RCC 7860 (cell line): ENCODE measurements around the gene LNX2.
"Not testable (repeated sequence)": the region's sequence is repeated elsewhere in the genome, so short reads cannot be mapped to it uniquely, and the experiment has no call there.

Source experiments
- DNase-seq: peaks from one replicate; pipeline ENCODE4 v3.0.0-alpha.2; 2015; ENCODE audit warnings: low spot score
- FAIRE-seq: peaks from 2 replicates; lab custom pipeline; 2012; peaks lifted over from hg19 to GRCh38; lab: Jason Lieb, UNC

Gene LNX2

DNA sequence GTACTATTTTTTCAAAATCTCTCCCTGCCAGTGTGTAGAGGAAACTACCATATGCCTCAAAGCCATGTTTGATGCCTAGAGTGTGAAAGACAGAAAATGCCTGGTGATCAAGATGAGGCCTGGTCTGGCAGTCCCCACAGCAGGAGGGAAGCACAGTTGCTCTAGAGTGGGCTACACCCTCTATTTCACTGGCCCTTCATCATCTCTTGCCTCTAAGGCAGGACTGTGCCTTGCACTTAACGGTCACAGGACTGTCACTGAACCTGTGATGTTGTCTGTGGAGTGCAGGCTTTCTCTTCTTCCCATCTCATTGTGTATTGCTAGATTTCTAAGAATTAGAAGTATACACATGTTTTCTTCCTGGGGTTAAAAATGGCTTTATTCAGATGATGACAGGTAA is 17.7 kb upstream of the LNX2 start:
- FAIRE-seq (no peak), DNase-seq (no peak)

DNA sequence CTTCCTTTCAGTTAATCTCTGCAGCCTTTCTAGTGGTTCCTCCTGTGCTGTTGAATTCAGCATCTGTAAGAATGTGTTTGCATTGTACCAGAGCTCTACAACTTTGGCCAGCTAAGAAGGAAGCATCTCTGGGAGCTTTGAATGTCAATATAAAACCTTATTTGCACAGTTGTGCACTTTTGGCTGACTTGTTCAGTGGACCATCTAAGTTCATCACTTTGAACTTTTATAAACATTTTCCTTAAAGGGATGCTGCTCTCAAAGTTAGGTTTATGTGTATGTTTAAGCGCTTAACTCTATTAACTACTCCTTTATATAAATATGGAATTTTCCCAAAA is 16.9 kb upstream of the LNX2 start:
- FAIRE-seq (no peak), DNase-seq (no peak)

DNA sequence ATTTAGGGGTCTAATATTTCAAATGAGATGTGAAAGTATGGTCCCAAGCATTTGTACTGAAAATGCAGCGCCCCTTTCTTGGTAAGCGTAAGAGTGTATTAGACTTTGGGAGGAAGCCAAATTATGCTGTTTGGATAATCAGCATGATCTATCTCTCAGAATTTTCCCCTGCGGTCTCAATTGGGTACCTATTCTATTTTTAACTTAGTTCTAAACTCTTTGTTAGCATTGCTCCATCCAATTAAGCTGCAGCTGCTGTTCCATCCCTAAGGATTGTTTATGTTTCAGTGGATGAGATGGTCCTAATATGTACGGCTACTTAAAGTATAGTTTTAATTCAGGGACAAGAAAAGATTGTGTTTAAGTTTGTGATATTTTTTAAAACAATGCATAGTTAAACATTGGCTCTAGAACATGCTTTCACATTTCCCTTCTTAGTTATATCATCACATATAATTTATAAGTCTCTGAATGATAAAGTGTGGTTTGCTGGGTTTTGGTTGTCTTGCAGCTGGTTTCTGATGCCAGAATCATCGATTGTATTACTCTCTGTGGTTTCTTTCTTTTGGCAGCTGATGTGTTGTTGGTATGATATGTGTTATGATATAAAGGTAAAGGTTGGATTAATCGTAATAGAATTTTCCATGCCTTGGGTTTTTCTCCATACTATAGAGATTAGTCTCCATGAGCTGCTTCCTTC is 16.4 kb upstream of the LNX2 start:
- no peak for DNase-seq
- FAIRE-seq, result no peak

DNA sequence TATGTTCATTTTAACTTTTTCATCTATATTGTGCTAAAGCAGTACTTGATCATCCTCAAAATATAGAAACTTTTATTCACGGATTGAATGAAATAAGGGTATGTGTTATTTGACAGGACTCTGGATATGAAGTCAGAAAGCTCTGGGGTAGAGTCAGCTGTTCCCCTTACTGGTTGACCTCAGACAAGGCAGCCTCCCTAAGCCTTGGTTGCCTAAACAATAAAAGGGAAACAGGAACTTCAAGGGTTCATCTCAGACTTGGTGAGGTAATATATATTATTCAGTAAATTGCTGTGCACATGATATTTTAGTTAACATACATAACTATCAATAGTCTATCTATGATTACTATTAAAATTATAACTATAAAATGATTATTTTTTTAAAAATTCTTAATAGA is 14.9 kb upstream of the LNX2 start:
- FAIRE-seq, result no peak

DNA sequence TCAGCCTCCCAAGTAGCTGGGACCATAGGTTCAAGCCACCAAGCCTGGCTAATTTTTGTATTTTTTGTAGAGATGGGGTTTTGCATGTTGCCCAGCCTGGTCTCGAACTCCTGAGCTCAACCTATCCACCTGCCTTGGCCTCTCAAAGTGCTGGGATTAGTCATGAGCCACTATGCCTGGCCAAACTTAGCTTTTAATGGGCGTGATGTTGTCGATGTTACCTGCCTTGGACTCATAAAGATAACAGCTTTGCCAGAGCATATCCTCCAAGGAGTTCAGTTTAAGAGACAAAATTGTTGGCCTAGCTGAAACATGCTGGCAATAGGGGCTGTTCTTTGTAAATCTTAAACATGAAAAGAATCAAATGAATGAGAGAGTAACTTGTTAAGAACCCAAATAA is 14.5 kb upstream of the LNX2 start:
- no peak for DNase-seq
- FAIRE-seq, result no peak

More for the DNA sequence above, 14.9 kb upstream of the LNX2 start:
- no peak for DNase-seq

DNA sequence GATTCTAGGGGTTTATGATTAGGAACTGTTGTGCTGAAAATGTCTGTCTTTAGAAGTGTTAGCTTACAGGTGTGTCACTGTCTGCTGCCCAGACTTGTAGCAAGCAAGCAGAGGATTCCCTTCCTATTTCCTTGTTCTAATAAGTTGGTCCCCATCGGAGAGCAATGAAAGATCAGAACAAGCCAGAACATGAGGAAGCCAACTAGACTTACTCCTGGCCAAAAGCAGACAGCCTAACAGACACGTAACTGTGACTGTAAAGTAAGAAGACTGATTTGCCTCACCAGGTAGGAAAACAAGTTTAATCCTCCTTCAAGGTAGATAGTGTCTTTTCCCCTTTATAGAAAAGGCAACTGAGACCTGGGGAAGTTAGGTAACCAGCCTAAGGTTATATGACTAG is 13.9 kb upstream of the LNX2 start:
- FAIRE-seq (no peak), DNase-seq (no peak)

DNA sequence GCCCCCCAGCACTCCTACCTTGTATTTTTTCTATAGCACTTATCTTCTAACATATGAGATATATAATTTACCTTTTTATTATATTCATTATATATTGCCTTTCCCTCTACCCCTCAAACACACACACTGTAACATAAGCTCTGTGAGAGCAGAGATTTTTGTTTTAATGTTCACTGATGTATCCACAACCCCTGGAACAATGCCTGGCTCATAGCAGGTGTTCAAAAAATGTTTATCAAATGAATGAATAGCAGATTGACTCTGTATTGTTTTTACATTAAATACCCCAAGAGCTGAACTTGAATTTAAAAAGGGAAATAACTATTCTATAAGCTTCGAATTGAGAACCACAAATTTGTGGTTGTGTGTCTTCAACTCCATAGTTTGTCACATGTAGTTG is 12.3 kb upstream of the LNX2 start:
- FAIRE-seq, result no peak
- DNase-seq, result no peak

DNA sequence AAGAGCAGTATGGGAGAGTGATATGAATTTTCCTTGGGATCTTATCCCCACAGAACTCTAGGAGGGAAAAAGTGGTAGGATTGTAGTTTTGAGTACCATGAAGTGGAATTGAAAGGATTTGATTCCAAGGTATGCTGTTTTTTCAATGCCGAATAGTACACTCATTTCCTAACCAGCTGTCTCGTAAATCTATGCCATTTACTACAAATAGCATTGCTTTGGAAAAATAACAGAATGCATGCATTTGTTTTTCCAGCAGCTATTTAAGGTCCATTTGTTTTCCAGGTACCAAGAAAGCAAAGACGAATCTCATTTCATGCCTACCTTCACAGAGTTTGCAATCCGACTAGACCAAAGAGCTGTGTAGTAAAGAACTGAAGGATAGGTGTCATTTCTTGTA is 11.9 kb upstream of the LNX2 start:
- DNase-seq (no peak), FAIRE-seq (no peak)

DNA sequence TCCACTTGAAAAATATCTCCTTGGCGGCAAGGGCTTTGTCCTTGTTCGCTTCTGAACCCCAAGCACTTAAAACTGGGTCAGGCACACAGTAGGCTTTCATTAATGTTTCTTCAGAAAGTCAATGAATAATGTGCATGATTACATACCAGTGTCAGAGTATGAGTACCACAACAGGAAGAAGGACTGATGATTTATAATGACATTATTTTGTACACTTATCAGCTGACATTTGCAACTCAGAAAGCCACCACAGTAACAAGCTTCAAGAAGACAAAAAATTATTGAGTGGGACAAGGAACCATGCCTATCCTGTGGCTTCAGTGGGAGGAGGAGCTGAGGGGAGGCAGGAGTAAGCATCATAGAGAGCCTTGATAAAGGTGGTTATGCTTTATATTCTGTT is 11.3 kb upstream of the LNX2 start:
- FAIRE-seq (no peak), DNase-seq (no peak)

DNA sequence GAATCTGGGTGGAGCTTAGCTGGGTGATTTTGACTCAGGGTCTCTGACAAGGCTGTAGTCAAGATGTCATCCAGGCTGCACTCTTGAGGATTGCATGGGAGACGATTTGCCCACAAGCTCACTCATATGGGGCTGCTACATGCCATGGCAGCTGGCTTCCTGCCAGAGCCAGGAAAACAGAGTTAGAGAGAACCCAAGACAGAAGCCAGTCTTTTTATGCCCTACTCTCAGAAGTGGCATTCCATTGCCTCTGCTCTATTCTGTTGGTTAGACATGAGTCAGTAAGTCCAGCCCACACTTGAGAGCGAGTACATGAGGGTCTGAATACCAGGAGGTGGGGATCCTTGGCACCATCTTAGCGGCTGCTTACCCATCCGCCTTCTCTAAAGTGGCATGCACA is 10.8 kb upstream of the LNX2 start:
- no peak for FAIRE-seq
- DNase-seq, result no peak

DNA sequence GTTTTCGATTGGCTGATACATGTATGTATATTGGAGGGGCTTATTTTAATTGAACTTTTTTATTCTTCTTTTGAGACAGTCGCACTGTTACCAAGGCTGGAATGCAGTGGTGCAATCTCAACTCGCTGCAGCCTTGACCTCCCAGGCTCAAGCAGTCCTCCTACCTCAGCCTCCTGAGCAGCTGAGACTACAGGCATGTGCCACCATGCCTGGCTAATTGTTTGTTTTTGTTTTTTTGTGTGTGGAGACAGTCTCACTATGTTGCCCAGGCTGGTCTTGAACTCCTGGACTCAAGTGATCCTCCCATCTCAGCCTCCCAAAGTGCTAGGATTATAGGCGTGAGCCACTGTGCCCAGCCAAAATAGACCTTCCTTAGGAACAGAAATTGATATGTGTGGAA is 8.4 kb upstream of the LNX2 start:
- FAIRE-seq, DNase-seq: not testable (repeated sequence)

DNA sequence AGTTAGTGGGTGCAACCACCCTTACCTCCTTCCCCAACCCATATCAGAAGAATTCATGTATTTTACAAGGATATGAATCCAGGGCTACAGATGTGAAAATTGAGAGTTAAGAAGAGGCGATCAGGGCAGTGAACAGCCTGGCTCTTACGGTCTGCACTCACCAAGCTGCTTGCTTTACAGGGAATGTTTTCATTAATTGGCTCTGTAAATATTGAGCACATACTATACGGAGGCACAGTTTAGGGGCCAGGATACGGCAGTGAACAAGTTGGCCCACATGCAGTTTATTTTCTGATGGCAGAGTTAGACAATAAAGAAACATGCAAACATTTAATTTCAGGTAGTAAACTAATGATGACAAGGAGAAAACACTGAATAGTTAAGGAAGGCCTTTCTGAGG is 7.8 kb upstream of the LNX2 start:
- no peak for FAIRE-seq
- DNase-seq, result no peak

DNA sequence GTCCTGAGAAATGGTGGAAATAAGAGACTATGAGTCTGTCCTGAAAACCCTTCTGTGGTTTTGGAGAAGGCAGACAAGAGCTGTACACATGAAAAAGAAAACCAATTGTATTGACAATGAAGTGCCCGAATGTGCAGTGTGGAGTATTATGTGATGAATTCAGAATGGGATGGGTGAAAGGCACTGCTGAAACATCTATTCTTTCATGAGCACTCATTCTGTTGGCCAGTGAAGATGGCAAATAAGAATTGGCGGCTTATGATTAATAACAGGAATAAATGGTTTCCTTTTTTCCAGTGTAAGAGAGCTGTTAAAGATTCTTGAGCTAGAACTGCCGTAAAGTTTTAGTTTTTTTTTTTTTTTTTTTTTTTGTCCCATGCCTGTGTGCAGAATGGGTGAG is 7.1 kb upstream of the LNX2 start:
- DNase-seq, result no peak
- no peak for FAIRE-seq

DNA sequence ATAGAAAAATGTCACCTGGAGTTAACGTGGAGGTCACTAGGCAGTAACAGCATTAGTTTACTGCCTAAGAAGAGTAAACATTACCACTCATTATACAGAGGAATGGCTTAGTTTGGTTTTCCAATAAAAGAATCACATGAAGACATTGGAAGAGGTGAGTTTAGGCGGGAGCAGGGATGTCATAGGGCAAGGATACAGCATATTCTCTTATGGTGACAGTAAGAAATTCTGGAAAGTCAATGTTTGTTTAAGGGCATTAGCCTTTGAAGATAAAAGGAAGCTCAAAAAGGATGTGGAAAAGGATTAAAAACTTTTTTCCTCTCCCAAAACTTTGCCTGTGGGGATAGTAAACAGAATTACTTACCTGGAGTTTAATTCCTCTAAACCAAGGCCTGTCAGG is 5.5 kb upstream of the LNX2 start:
- no peak for DNase-seq
- FAIRE-seq, result no peak

DNA sequence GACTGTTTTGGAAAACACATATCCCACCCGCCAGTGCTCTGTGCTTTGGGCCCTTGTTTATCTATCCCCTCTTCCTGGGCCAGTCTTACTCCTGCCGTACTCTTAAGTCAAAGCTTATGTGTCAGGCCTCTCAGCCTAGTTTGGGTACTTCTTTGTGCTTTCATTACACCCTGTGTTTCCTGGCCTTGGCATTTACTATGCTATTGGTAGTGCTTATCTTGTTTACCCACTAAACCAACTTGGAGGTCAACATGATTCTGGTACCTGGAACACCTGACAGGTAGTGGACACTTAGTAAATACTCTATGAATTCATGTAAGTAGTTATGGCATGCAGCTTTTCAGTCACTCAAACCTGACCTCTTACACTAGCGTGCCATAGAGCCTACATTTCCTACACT is 3.7 kb upstream of the LNX2 start:
- FAIRE-seq, result no peak

DNA sequence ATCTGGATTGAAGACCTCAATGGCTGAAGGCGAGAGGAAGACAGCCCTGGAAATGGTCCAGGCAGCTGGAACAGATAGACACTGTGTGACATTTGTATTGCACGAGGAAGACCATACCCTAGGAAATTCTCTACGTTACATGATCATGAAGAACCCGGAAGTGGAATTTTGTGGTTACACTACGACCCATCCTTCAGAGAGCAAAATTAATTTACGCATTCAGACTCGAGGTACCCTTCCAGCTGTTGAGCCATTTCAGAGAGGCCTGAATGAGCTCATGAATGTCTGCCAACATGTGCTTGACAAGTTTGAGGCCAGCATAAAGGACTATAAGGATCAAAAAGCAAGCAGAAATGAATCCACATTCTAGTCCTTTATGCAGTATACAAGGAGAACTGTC is 2.6 kb upstream of the LNX2 start:
- DNase-seq (no peak), FAIRE-seq (no peak)

More for the DNA sequence above, 3.7 kb upstream of the LNX2 start:
- no peak for DNase-seq

DNA sequence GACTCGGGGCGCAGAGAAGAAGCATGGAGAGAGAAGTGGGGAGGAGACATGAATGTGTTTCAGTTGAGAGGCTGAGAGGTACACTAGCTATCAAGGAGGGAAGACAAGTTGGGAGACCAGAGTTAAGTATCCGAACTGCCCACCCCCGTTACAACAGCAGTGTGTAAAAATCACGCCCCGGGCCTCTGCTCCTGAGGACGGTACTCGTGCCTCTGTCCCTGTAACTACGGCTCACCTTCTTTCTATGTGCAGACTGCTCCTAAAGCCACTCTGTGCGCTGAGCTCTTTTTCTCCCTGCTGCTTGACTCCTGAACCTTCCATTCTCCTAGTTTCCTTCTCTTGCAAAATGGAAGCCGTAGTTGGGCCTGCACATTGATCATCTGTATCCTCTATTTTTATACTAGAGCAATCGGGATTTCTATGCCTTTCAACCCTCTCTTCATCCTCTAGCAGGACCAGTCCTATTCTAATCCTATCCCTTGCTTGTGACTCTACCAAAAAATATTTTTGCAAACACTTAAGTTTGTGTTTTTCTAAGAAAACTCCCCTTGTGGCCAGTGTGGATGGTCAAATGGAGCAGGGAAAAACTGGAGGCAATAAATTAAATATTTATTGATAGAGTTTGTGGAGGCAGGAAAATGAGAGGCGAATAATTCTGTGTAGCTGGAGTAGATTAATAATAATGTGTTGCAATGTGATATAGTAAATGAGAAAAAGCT is 1.9 kb upstream of the LNX2 start:
- no peak for FAIRE-seq
- DNase-seq, result no peak

DNA sequence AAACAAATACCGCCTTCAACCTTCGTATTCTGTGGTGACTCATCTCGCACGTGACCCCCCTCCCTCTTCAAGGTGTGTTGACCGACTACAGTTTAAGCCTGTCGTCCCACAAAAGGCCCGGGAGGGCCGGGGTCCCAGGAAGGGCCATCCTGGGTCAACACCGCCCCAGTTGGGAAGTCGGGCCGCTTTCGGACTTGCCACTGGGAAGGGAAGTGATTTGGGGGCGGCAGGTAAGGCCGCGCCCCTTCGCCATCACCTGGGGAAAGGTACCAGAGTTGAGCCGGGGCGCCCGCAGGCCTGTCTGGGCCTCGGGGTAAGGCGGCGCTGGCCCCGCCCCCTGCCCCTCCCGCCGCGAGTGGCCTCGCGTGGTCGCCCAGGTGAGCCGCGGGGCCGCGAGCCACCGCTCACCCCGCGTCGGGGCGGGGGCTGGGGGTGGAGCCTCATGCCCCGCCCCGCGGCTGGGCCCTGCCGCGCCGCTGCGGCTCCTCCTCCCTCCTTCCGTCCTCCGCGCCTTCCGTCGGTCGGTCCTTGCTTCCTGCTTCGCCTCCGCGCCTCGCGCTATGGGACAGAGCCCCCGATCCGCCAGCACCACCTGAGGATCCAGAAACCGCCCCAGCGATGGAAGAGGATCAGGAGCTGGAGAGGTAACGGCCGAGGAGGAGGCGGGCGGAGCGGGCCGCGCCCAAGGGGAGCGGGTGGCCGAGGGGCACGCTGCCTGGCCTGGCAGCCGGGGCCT is 1.2 kb upstream of the LNX2 start, which contains the start of gene POLR1D:
TSS of gene POLR1D (plus strand) at position 527 of the 736 bp plus-strand sequence. CDS start at position 619, 92 bp downstream.
- no peak for FAIRE-seq
- peak; percentile 53 for DNase-seq

DNA sequence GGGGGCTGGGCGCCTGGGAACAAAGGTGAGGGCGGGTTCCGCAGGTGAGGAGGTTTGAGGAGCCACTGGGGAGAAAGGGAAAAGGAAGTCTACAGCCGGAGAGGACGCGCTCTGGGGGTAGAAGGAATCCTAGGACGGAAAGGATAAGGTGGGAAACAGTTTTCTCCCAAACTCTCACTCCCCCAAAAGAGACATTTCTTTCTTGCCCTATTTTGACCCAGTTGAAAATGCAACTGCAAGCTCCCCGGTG is 712 bp upstream of the LNX2 start:
- no peak for DNase-seq

DNA sequence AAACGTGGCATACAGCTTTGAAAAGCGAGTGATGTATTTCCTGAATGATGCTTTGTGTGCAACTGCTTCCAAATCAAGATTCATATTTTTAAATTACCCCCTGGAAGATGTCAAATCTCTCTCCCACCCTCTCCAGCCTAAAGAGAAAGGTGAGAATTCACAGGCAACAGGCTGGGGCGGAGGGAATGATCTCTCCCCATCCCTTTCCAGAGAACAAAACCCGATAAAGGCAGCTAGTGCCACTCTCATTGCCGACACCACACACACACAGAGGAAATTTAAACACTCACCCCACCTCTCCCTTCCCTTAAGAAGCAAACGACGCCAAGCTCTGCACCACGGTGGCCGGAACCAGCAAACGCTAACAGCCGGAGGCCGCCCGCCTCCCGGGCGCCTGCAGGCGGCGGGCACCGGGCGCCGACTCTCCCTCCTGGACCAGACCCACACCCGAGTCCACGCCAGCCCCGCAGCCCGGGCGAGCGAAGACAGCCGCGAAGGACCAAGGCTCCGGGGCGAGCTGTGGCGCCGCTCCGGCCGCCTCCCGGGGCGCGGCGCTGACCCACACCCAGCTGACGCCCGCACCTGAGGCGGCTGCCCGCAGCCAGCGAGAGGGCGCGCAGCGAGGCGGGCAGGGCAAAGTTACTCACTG is 477 bp downstream of the LNX2 start:
- FAIRE-seq, result no peak
- DNase-seq, result no peak

More for the DNA sequence above, 712 bp upstream of the LNX2 start:
- no peak for FAIRE-seq

DNA sequence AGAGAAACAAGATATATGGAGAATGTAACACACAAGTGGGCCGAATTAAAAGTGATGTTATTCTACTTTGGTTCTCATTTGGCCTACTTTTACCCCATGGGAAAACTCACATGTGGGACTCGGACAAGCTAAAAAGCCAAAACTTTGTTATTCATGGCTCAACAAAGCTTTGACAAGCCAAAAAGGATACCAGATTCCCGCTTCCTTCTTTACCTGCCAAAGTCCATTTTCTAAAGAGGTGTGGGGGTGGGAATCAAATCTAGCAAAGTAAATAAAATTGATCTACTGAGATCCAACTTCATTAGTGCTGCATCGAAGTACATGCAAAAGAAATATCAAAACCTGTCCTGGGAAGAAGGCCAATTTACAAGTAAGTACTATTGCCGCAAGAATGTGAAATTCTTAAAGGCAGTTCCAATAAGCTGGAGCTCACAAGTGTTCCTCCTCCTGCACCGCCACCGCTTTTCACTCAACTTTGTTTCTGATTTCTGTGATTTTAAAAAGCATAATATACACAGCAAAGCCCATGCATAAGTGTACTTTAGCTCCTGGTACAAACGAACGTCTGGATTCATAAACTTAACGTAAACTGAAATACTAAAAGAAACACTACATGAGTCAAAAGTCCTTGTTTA is 1.1 kb downstream of the LNX2 start:
- no peak for FAIRE-seq
- DNase-seq, result no peak
